AG08395 (cell line): ENCODE results near the gene ATP6V0E2.
"Not testable (repeated sequence)": the region's sequence is repeated elsewhere in the genome, so short reads cannot be mapped to it uniquely, and the experiment has no call there.

ENCODE experiments used
- DNase-seq: peaks from one replicate; pipeline ENCODE4 v3.0.0; 2012; ENCODE audit warnings: mixed read lengths, low spot score

ATP6V0E2 gene

DNA sequence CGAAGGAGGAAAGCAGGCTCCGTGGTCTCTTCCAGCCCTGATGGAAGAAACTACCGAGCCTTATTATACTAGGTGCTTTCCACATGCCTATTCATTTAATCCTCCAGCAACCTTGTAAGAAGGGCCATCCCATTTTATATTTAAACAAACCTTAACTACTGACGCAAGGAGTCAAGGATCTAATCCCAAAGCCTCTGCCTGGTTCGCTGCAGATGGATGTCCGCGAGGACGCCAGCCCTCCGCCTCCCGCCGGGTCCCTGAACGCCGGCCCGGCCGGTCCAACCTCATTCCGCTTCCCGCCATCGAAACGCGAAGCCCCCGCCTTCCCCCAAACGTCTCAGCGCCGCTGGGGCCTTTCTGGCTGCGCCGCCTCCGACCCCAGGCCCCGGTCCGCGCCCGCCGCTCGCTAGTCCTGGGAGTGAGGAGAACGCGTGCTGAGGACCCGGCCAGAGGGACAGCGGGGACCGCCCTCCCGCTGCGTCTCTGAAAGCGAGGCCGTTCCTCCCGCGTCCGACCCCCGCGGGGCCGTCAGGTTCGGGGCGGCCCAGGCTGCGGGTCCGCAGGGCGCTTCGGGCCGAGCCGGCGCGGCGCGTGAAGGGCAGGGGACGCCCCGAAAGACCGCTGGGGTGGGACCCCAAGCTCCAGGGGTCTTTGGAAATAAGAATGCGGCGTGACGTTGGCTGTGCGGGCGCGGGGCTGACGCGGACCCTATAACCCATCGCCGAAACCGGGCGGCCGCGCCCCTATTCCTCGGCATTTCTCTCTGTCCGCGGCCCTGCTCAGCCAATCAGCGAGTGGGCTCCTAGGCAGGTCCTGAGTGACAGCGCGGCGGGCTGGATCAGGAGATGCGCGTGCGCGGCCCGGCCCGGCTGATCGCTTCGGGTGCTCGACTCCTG lies at the start of gene ATP6V0E2:
TSS of gene ATP6V0E2 (plus strand) at position 896 of the 896 bp plus-strand sequence. CDS start 97 bp downstream, outside the sequence.
- DNase-seq = peak; percentile 100

DNA sequence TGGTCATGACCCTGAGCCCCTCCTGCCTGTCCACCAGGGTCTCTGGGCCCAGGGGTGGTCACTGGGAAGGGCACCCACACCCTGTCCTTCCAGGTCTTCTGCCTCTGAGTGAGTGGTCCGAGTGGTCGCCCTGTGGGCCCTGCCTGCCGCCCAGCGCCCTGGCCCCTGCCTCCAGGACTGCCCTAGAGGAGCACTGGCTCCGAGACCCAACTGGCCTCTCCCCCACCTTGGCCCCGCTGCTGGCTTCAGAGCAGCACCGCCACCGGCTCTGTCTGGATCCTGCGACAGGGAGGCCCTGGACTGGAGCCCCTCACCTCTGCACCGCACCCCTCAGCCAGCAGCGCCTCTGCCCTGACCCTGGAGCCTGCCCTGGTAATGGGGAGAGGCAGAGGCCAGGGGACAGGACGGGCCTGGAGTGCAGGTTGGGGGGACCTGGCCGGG lies 49.4 kb upstream of the ATP6V0E2 start:
- DNase-seq = no peak

DNA sequence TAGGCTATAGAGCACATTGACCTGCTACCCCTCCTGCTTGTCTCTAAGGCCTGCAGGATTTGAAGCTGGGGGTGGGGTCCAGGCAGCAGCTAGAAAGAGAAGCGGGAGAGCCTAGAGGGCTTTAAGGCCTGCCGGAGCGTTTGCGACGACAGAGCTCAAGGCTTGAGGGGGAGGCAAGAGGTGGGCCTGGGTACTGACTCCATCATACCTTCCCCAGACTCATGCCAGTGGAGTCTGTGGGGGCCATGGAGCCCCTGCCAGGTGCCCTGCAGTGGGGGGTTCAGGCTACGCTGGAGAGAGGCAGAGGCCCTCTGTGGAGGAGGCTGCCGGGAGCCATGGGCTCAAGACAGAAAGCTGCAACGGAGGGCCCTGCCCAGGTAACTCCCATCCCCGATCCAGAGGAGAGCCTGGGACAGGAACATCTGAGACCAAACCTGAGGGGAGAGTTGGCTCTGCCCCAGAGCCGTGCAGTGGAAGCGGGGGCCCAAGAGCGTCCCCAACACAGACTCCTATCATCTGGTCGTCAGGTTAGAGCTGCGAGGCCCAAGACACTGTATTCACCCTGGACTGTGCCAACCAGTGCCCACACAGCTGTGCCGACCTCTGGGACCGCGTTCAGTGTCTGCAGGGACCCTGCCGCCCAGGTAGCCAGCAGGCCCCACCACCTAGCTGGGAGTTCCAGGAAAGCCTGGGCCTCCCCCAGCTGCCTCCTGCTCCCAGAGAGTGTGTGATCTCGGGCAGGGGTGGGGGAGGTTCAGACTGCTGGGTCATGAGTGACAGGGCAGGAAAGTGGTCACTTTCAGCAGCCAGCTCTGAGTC lies 48.8 kb upstream of the ATP6V0E2 start:
- DNase-seq = no peak

DNA sequence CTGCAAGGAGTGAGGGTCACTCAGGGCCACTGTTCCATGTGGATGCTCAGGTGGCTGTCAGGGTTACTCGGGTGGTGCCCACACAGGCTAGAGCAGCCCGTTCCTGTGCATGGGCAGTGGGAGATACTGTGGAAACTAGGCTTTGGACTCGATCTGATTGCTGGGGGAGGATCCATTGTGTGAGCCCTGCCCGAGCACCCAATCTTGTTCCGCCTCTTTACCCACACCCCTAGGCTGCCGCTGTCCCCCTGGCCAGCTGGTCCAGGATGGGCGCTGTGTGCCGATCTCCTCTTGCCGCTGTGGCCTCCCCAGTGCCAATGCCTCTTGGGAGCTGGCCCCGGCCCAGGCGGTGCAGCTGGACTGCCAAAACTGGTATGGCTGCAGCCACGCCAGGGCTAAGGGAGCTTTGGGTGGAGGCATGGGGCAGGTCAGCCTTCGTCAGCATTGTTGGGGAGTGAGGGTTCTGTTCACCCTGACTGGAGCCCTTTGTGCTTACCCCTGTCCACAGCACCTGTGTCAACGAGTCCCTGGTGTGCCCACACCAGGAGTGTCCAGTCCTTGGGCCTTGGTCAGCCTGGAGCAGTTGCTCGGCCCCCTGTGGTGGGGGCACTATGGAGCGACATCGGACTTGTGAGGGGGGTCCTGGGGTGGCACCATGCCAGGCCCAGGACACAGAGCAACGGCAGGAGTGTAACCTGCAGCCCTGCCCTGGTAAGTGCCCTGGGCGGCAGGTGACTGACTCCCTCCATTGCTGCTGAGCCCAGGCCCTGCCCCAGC lies 48.0 kb upstream of the ATP6V0E2 start:
- DNase-seq = no peak

DNA sequence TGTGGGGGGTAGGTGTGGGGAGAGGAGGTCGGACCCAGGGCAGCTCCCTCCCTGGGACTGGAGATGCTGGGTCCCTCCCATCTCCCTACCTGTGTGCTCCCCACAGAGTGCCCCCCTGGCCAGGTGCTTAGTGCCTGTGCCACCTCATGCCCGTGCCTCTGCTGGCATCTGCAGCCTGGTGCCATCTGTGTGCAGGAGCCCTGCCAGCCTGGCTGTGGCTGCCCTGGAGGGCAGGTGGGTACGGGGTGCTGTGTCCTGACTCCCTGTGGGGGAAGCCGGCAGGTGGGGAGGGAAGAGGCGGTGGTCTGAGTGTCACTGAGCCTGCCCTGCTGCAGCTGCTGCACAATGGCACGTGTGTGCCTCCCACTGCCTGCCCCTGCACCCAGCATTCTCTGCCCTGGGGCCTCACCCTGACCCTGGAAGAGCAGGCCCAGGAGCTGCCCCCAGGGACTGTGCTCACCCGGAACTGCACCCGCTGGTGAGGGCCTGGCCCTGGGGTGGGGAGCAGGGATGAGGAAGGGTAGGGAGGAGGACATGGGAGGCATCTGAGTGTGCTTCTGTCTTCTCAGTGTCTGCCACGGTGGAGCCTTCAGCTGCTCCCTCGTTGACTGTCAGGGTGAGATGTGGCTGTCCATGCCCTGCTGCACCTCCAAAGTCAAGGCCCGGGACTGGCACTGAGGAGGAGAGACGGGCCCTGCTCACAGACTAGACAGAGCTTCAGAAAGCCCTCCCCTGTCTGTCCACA lies 47.3 kb upstream of the ATP6V0E2 start:
- DNase-seq = no peak

DNA sequence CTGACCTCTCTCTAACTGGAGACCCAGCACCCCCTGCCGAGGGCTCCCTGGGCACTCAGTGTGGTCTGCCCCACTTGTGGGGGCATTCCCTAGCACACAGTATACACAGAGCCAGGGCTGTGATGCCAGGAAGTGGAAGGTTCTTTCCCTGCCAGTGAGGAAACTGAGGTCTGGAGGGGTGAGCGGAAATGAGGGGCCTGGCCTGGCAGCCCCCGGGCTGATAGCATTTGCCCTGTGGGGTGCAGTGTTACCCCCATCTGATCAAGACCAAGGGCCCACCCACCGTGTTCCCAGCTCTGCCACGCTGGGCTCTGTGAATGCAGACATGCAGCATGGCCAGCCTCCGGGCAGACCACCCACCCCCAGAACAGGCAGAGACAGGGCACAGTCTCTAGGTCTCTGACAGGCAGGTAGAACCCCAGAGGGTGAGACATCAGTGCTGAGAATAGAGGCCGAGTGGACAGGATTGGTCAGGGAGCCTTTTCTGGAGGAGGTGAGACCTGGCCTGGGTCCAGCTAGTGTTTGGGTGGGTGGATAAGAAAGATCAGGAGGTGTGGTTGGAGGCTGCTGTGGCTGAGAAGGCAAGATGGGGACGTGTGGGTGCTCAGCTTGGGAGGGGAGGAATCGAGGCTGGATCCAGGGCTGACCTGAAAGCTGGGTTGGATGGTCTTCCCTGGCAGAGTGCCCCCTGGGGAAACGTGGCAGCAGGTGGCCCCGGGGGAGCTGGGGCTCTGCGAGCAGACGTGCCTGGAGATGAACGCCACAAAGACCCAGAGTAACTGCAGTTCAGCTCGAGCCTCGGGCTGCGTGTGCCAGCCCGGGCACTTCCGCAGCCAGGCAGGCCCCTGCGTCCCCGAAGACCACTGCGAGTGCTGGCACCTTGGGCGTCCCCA lies 46.4 kb upstream of the ATP6V0E2 start:
- no peak for DNase-seq

DNA sequence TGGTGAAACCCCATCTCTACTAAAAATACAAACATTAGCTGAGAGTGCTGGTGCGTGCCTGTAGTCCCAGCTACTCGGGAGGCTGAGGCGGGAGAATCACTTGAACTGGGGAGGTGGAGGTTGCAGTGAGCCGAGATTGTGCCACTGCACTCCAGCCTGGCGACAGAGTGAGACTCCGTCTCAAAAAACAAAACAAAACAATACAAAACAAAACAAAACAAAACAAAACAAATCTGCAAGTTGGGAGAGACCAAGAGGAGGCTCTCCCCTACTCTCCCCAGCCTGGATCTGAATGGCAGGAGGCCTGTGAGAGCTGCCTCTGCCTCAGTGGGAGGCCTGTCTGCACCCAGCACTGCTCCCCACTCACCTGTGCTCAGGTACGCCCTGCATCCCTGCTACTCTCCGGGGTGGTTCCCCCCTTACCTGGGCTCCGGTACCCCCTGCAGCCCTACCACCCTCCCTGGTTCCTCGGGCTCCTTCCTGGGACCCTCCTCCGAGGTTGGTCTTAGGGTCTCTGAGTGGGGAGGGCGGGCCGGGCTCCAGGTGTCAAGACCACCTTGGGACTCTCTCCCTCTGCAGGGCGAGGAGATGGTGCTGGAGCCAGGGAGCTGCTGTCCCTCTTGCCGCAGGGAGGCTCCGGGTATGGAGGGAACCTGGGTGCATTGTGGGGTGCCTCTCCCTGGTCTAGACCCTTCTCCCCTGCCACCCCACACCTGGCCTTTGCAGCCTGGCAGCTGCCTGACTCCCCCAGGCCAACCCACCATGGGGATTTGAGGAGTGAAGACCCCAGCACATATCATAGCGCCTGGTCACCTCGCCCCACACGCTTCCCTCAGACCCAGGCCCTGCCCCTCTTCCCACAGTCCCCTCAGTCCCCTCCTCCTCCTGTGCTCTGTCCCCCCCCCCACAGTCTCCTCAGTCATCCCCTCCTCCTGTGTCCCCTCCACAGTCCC lies 45.1 kb upstream of the ATP6V0E2 start:
- no peak for DNase-seq

DNA sequence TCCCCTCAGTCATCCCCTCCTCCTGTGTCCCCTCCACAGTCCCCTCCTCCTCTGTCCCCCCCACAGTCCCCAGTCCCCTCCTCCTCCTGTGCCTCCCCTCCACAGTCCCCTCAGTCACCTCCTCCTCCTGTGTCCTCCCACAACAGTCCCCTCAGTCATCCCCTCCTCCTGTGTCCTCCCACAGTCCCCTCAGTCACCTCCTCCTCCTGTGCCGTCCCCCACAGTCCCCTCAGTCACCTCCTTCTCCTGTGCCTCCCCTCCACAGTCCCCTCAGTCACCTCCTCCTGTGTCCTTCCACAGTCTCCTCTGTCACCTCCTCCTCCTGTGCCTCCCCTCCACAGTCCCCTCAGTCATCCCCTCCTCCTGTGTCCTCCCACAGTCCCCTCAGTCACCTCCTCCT lies 43.2 kb upstream of the ATP6V0E2 start:
- not testable (repeated sequence) for DNase-seq

DNA sequence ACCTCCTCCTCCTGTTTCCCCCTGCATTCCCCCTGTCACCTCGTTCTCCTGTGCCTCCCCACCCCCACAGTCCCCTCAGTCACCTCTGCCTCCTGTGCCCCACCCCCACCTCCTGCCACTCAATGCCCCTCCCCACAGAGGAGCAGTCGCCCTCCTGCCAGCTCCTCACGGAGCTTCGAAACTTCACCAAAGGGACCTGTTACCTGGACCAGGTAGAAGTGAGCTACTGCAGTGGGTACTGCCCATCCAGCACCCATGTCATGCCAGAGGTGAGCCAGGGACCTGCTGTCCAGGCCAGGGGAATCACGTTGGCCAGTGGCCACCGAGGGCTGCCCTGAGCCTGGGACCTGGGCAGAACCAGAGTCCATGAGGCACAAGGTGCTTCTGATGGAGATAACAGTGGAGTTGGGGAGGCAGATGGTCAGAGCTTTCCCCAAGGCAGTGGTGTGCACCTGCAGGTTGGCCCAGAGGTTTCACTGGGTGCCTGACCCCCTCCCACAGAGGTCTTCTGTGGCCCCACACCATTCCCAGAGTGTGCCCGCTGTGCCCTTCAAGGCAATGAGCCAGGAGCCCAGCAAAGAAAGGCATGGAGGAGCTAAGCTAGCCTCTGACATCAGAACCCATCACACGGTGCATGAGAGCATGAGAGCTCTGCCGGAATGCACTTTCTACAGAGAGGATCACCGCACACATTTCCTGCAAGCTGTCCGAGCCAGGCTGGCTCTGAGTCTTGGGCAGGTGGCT lies 42.6 kb upstream of the ATP6V0E2 start:
- no peak for DNase-seq

DNA sequence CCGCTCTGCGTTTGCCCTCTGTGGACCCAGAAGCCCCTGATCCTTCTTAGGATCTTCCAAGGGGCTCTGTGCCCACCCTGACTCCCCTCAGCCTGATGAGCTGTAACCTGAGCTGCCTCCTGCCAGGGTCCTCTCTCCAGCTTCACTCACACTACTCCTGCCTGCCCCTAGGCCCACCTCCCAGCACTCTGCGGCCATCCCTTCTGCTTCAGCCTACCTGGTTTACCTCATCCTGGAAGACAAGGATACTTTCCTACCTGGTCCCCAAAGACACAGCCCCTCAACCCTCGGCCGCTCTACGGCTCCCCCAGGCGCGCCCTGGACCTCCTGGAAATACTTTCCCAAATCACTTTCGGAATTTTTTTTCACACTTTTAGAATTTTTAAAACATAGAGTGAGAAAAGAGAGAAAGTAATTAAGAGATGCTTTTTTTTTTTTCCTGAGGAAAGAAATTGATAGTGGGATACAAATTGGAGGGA lies 42.0 kb upstream of the ATP6V0E2 start:
- no peak for DNase-seq

DNA sequence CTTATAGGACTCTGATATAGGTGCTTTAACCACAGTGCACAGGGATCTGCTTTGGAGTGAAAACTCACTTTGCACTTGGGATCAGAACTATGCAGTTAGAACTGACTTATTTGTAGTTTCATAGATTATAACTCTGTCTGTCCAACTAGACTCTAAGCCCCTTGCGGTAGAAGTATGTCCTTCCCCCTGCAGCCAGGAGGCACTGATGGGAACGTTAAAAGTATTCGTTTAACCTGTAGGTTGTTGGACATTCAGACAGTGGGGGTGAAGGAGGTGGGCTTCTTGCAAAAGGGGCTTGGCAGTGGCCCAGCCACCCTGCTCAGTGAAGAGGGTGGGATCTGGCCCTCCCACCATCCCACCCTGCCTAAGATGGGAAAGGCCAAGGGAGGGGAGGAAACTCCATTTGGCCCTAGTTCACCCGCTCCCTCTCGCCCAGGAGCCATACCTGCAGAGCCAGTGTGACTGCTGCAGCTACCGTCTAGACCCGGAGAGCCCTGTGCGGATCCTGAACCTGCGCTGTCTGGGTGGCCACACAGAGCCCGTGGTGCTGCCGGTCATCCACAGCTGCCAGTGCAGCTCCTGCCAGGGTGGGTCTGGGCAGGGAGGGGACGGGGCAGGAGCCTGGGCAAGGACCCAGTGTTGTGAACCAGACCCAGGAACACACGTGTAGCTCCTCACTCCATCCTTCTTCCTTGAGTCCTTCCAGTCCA lies 41.3 kb upstream of the ATP6V0E2 start:
- DNase-seq = no peak

DNA sequence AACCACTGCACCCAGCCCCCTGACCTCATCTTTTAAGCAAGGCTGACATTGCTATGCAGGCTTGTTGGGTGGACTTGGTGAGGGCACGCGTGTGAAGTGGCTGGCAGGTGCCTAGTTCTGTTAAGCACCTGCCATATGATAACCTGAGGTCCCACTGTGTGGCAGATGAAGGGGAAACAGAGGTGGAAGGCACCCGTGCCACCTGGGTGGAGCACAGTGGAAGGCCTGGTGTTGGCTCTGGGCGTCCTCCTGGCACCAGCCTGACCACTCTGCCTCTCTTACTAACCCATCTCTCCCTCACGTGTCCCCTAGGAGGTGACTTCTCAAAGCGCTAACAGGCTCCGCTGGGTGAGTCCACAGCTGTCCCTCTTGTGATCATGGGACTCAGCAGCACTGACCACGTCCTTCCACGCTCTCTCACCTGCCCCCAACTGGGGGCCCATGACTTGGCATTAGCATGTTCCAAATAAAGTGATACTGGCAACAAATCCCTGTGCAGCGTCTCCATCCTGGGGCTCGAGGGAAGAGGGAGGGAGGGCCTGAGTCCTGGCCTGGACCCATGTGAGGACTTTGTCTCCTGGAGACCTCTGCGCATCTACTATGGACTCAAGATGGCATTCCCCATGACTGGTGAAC lies 40.2 kb upstream of the ATP6V0E2 start:
- no peak for DNase-seq

DNA sequence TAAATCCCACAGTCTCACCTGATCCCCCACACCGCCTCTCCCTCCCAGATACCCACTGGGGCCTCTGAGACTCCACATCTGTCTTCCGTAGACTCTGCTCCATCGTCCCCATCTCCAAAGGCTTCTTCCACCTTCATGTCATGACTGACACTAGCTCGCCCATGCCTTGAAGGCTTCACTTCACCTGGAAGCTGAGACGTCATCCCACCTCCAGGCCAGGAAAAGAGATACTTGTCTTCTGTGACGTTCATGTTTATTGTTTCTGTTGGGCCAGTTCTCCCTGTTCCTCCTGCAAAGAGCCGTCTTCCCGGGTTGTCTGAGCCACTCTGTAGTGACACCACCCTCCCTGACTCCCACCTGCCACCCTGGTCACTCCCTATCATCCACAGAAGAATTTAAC lies 39.2 kb upstream of the ATP6V0E2 start:
- DNase-seq = no peak

DNA sequence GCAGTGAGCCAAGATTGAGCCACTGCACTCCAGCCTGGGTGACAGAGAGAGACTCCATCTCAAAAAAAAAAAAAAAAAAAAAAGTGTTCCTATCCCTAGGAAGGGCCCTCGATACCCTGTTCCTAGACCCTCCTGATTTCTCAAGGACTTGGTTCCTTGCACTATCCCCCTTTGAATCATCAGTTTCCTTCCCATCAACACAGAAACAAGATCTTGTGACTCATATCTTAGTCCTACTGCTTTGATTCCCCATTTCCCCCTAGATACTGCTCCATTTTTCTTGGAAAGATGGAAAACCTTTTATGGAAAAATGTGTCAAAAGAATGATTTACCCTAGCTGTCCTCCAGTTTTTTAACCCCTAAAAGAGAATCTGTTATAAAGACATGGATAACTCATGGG lies 37.3 kb upstream of the ATP6V0E2 start:
- no peak for DNase-seq

DNA sequence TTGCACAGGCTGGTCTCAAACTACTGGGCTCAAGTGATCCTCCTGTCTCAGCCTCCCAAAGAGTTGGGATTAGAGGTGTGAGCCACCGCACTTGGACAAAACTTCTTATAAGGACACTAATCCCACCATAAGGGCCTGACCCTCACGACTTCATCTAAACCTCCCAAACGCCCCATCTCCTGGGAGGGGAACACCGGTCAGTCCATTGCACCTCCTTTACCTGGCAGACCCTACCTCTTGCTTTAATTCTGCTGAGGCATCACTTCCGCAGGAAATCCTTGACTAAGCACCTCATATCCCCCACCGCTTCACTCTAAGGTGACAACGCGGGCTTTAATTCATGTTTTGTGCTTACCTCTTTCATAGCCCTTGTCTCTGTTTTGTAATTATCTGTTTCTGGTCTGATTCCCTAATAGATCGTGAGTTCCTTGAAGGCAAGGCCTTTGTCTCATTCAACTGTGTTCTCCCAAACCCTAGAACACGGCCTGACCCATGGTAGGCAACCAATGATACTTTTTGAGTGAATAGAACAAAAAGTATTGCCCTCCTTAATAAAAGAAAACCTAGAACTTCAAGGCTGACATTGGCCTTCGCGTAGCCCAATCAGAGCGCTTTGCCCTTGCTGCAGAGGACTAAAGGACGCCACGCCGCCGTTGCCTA lies 36.1 kb upstream of the ATP6V0E2 start:
- no peak for DNase-seq

DNA sequence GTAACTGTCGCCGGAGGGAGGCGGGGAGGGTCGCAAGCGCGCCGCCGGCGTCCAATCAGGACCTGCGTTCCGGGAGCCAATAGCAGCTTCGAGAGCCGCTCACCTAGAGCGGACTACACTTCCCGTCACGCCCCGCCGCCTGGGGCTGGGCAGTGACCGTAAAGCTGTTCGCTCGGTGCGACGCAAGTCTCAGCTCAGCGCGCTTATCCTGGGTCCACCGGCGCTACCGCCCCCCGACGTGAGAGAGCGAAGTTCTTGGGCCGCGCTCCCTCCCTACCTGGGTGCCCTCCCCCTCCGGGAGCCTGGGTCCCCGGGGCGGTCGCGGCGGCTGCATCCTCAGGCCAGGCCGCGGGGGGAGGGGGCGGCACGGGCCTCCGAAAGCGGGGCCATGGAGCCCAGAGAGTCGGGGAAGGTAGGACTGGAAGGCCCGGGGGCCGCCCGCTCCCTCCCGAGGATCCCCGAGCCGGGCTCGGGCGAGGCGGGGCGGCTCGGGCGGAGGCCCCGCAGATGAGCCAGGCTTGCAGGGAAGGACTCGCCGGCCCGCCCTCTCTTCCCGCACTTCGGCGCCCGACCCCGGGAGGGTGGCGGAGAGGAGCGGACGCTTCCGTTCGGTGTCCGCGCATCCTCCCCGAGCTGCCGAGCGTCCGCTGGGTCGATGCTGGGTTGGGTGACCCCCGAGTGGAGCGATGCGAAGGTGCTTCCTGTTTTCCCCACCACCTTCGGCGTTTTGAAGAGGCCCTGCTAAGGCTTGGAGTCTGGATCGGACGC lies 35.4 kb upstream of the ATP6V0E2 start, which contains the start of gene ZNF862:
TSS of gene ZNF862 (plus strand) at position 152 of the 768 bp plus-strand sequence. CDS start at position 389, 237 bp downstream.
- peak; percentile 100 for DNase-seq
